OCI-LY7 (cell line): ENCODE measurements around the gene C1orf50. TPM values are rescaled to one million over a fixed set of nuclear protein-coding genes. Genes with fewer than 3 reads are reported as not detected.

Source experiments
- BruUV-seq: library from RNA; stranded (reverse); fragments of 400-500 nt; replicated peaks from 2 replicates; lab custom pipeline; 2021; lab: Mats Ljungman, UMichigan
- CTCF ChIA-PET: fragments of 300-600 bp; sonication (Branson Sonifier 250); formaldehyde crosslinking; loops from one replicate; lab custom pipeline; 2022; ENCODE audit warnings: antibody characterized with exemption; ENCODE audit not compliant: unreplicated experiment; lab: Charles Lee
- POLR2A ChIA-PET: fragments of 300-600 bp; sonication (Branson Sonifier 250); formaldehyde crosslinking; loops from one replicate; lab custom pipeline; 2022; ENCODE audit warnings: antibody characterized with exemption; lab: Charles Lee
- DNase-seq: peaks from one replicate; pipeline ENCODE4 v3.0.0-alpha.2; 2015; ENCODE audit warnings: low spot score
- H2AFZ ChIP-seq: fragments of 200-600 bp; sonication (generic), shearing (Covaris generic); 2 replicates; pipeline ENCODE4 v1.6.1; 2014; ENCODE audit warnings: mild to moderate bottlenecking, antibody characterized with exemption, low read length, moderate library complexity
- H3K27ac ChIP-seq: fragments of 200-600 bp; sonication (generic); 2 replicates; pipeline ENCODE4 v1.5.1; 2014; ENCODE audit warnings: mixed run types, low read depth, mild to moderate bottlenecking, moderate library complexity, low read length, inconsistent platforms; ENCODE audit not compliant: poor library complexity, severe bottlenecking
- H3K36me3 ChIP-seq: fragments of 200-600 bp; sonication (generic); 2 replicates; pipeline ENCODE4 v1.6.1; 2014; ENCODE audit warnings: mild to moderate bottlenecking, antibody characterized with exemption, low read length, moderate library complexity, mixed read lengths; ENCODE audit not compliant: insufficient read depth
- H3K4me1 ChIP-seq: fragments of 200-600 bp; sonication (generic); 2 replicates; pipeline ENCODE4 v1.5.1; 2014; ENCODE audit warnings: mild to moderate bottlenecking, low read length; ENCODE audit not compliant: insufficient read depth, poor library complexity, severe bottlenecking
- H3K4me2 ChIP-seq: fragments of 200-600 bp; sonication (generic); 2 replicates; pipeline ENCODE4 v1.6.1; 2014; ENCODE audit warnings: mild to moderate bottlenecking, low read length
- H3K4me3 ChIP-seq: fragments of 200-600 bp; sonication (generic); 2 replicates; pipeline ENCODE4 v1.5.1; 2014; ENCODE audit warnings: mild to moderate bottlenecking, low read depth, low read length; ENCODE audit not compliant: poor library complexity, severe bottlenecking
- H3K79me2 ChIP-seq: fragments of 200-600 bp; sonication (generic); 2 replicates; pipeline ENCODE4 v1.6.1; 2016; ENCODE audit warnings: low read depth, mild to moderate bottlenecking, low read length, moderate library complexity, mixed read lengths; ENCODE audit not compliant: insufficient read depth
- H3K9me2 ChIP-seq: fragments of 200-600 bp; sonication (generic); 2 replicates; pipeline ENCODE4 v1.6.1; 2016; ENCODE audit warnings: mild to moderate bottlenecking, low read length, mixed read lengths; ENCODE audit not compliant: insufficient read depth
- H3K9me3 ChIP-seq: fragments of 200-600 bp; sonication (generic); 2 replicates; pipeline ENCODE4 v1.6.1; 2014; ENCODE audit warnings: mild to moderate bottlenecking, mixed run types, low read length, mixed read lengths
- H4K20me1 ChIP-seq: fragments of 200-600 bp; sonication (generic); 2 replicates; pipeline ENCODE4 v1.6.1; 2014; ENCODE audit warnings: mild to moderate bottlenecking, antibody characterized with exemption, low read length, moderate library complexity, mixed read lengths; ENCODE audit not compliant: insufficient read depth
- CTCF ChIP-seq: fragments of 200-600 bp; sonication (generic); conservative IDR thresholded peaks from 2 replicates; pipeline ENCODE4 v1.5.1; 2014; ENCODE audit warnings: mild to moderate bottlenecking, antibody characterized with exemption, low read length, moderate library complexity, mixed read lengths
- EZH2phosphoT487 ChIP-seq: fragments of 200-600 bp; sonication (generic); IDR thresholded peaks from 2 replicates; pipeline ENCODE4 v1.6.1; 2018; ENCODE audit warnings: low read depth, borderline replicate concordance, mild to moderate bottlenecking, mixed run types, antibody characterized with exemption, low read length, moderate library complexity, mixed read lengths
- intact Hi-C: fragments of 100-400 bp; cut with micrococcal nuclease; formaldehyde crosslinking; loops from one replicate; pipeline ENCODE4 v1.10.0; 2022; ENCODE audit not compliant: unreplicated experiment
- total RNA-seq, 2 experiments: library from RNA; depleted of rRNA in 1 of 2; stranded (reverse); fragments of >200 nt in 1 of 2; shearing (Covaris generic) in 1 of 2; gene quantifications; 2 replicates each; pipeline ENCODE4 v1.2.3, GENCODE V29; 2014 to 2022

C1orf50 gene
- total RNA-seq, 2 experiments from 2014 or later, result 3.2 to 9.9 TPM

GRCh38 chr1:42739753-42740700, 27.0 kb upstream of the C1orf50 start, which contains the start of gene CLDN19:
Gene CLDN19, minus strand, starts transcription at chr1:42740236. Its CDS starts 173 bp downstream, at chr1:42740063.
- Histone ChIP-seq H3K36me3 (no peaks in the 10 kb centered on the region), H3K79me2 (no peaks in the 10 kb centered on the region), H2AFZ (no peak within 1 kb of the TSS), H3K27ac (no peak within 1 kb of the TSS), H3K4me1 (peaks cover 11% of the 10 kb centered on the region), H3K9me3 (no peaks in the 10 kb centered on the region), H3K4me2 (no peak within 1 kb of the TSS), H3K4me3 (no peak within 1 kb of the TSS), H4K20me1 (no peaks in the 10 kb centered on the region), H3K9me2 (no peaks in the 10 kb centered on the region)
- intact Hi-C loops, result no loop called here
- no TSS peak for BruUV-seq
- no peak for DNase-seq
- ChIA-PET CTCF (no interaction called here), POLR2A (no interaction called here)
- TF ChIP-seq EZH2phosphoT487 (no peak), CTCF (no peak)

- Histone ChIP-seq H3K9me3 (no peaks in the 10 kb centered on the region), H3K4me2 (no peak overlapping the region), H4K20me1 (no peaks in the 10 kb centered on the region), H2AFZ (no peak overlapping the region), H3K9me2 (no peaks in the 10 kb centered on the region), H3K36me3 (peaks cover 6% of the 10 kb centered on the region; the same call in 1 of the 2 replicates), H3K27ac (no peak overlapping the region), H3K4me3 (no peak overlapping the region), H3K4me1 (peaks cover 11% of the 10 kb centered on the region), H3K79me2 (no peaks in the 10 kb centered on the region)
- POLR2A ChIA-PET, result no interaction called here
- intact Hi-C loops, result no loop called here
- no peak for DNase-seq
- TF ChIP-seq CTCF (no peak), EZH2phosphoT487 (no peak)
- CTCF ChIA-PET, result no interaction called here
- no TSS peak for BruUV-seq
Measured at GRCh38 chr1:42740851-42741580, 26.0 kb upstream of the C1orf50 start.
